HG03095 (cell line): ENCODE data around the gene MAN2A2.
A peak's percentile ranks its signal among the peaks of the same experiment; 100 is the strongest.
"Not testable (repeated sequence)": the region's sequence is repeated elsewhere in the genome, so short reads cannot be mapped to it uniquely, and the experiment has no call there.

Experiments used
- ATAC-seq: cut with Tn5 transposase; IDR thresholded peaks from one replicate; pipeline ENCODE4 v1.9.1; 2021; ENCODE audit warnings: moderate library complexity; ENCODE audit not compliant: unreplicated experiment

MAN2A2 gene

GRCh38 chr15:90915808-90916440 is 12.8 kb downstream of the MAN2A2 start:
- ATAC-seq, result no peak

GRCh38 chr15:90916461-90916860 is 13.4 kb downstream of the MAN2A2 start:
- ATAC-seq, result no peak

- ATAC-seq, result no peak
Observed at GRCh38 chr15:90917569-90917968, 14.5 kb downstream of the MAN2A2 start.

GRCh38 chr15:90918034-90918788 is 15.1 kb downstream of the MAN2A2 start:
- ATAC-seq, result no peak

GRCh38 chr15:90918835-90919234 is 15.7 kb downstream of the MAN2A2 start:
- no peak for ATAC-seq

- ATAC-seq, result no peak
Observed at GRCh38 chr15:90921887-90922286, 18.8 kb downstream of the MAN2A2 start.

GRCh38 chr15:90922712-90923322 is 19.7 kb downstream of the MAN2A2 start:
- peak; percentile 87 for ATAC-seq

- ATAC-seq, result peak; percentile 70
Observed at GRCh38 chr15:90924375-90924774, 21.3 kb downstream of the MAN2A2 start.

GRCh38 chr15:90926766-90927165 is 23.7 kb downstream of the MAN2A2 start:
- not testable (repeated sequence) for ATAC-seq

- ATAC-seq, result not testable (repeated sequence)
Observed at GRCh38 chr15:90928106-90928505, 25.0 kb downstream of the MAN2A2 start.

- no peak for ATAC-seq
Observed at GRCh38 chr15:90929246-90930019, 26.3 kb downstream of the MAN2A2 start.

- no peak for ATAC-seq
Observed at GRCh38 chr15:90930861-90931574, 27.9 kb downstream of the MAN2A2 start.

- ATAC-seq, result no peak
Observed at GRCh38 chr15:90931575-90931827, 28.4 kb downstream of the MAN2A2 start.

- peak; percentile 37 for ATAC-seq
Observed at GRCh38 chr15:90931828-90932659, 28.9 kb downstream of the MAN2A2 start, which contains the start of gene HDDC3. Gene HDDC3 (minus strand): TSS chr15:90932549. CDS start chr15:90932540, 9 bp downstream.

GRCh38 chr15:90932660-90932991 is 29.5 kb downstream of the MAN2A2 start:
- ATAC-seq, result no peak

- ATAC-seq, result no peak
Observed at GRCh38 chr15:90933301-90933700, 30.2 kb downstream of the MAN2A2 start.

- peak; percentile 38 for ATAC-seq
Observed at GRCh38 chr15:90934256-90934948, 31.3 kb downstream of the MAN2A2 start.

GRCh38 chr15:90934949-90935751 is 32.0 kb downstream of the MAN2A2 start, which contains the start of gene UNC45A:
Gene UNC45A (plus strand): TSS chr15:90935285. CDS start chr15:90935325, 40 bp downstream.
- ATAC-seq, result peak; percentile 59

- ATAC-seq, result no peak
Observed at GRCh38 chr15:90936823-90937222, 33.7 kb downstream of the MAN2A2 start.
